Glomerular visceral epithelial cell (primary cell): ENCODE data around the gene SLC29A2.

Source experiments
- DNase-seq: peaks from one replicate; pipeline ENCODE4 v3.0.0-alpha.2; 2016; ENCODE audit errors: extremely low spot score

The SLC29A2 gene, protein sequence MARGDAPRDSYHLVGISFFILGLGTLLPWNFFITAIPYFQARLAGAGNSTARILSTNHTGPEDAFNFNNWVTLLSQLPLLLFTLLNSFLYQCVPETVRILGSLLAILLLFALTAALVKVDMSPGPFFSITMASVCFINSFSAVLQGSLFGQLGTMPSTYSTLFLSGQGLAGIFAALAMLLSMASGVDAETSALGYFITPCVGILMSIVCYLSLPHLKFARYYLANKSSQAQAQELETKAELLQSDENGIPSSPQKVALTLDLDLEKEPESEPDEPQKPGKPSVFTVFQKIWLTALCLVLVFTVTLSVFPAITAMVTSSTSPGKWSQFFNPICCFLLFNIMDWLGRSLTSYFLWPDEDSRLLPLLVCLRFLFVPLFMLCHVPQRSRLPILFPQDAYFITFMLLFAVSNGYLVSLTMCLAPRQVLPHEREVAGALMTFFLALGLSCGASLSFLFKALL

GRCh38 chr11:66371627-66372415 is at the start of gene SLC29A2:
TSS of gene SLC29A2 (minus strand) at chr11:66371760. CDS start at chr11:66371591, 169 bp downstream.
- peak; percentile 31 for DNase-seq

GRCh38 chr11:66420671-66421476 is 49.3 kb upstream of the SLC29A2 start, which contains the start of gene NPAS4:
TSS of gene NPAS4 (plus strand) at chr11:66421035. CDS start at chr11:66421180, 145 bp downstream.
- DNase-seq = no peak

DNA sequence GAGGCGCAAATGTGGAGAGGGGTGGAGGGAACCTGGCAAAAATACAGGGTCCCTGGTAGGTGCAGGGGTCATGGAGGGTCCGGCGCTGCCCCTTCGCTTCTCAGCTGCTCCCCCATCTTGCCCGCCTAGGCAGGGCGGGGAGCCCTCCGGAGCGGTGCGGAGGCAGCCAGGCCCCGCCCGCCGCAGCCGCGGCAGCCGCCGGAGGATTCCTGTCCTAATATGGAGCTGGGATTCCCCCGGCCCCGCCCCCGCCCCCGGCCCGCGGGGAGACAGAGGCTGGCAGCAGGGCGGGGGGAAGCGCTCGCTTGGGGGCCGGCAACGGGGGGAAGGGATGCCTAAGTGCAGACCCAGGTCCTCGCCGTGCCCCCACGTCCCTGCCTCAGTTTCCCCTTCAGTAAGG is 48.3 kb upstream of the SLC29A2 start:
- no peak for DNase-seq

DNA sequence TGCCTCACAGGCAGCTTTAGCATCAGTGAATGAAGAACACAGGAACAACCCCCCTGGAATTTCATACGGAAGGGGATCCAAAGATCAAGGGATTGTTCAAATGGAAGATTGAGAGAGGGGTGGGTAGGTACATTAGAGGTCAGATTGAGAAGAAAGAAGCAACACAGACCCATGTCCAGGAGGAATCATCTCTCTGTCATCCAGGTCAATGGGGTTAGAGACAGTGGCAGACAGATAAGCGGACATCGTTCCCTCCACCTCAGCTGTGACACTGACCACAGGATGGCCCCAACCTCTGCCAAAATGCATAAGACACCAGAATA is 47.4 kb upstream of the SLC29A2 start:
- no peak for DNase-seq

DNA sequence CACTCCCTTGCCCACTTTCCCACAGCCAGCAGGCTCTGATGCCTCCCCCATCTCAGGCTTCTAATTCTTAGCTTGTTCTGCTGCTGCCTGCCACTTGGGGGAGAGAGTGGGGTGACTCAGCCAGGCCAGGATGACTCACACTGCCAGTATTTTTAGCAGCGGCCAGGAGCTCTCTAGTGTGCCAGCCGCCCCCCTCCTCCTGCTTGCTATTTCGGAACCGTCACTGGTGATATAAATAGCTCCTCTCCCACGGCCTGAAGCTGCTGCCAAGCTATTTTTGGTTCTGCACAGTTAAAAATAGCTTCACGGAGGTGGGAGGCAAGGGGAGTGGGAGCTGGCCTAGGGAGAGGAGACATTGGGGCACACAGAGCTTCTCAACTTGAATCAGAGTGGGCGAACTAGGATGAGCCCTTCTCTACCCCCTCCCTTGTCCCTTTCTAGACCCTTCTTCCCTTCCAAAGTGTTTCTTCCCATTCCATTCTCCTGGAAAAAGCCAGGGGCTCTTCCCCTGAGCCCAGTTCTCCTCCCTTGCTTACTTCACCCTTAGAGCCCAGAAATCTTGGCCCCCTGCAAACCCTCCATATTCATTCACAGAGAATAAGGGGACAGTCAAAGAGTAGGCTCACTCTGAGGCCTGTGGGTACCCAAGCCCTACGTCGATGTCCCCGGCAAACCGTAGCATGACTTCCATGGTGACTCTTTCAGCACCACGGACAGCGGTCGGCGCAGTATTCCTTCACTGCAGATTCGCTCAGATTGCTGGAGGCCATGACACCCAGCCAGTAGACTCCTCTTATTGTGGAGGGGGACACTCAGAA is 46.8 kb upstream of the SLC29A2 start:
- DNase-seq = peak; percentile 86

GRCh38 chr11:66417000-66417399 is 45.4 kb upstream of the SLC29A2 start:
- no peak for DNase-seq

DNA sequence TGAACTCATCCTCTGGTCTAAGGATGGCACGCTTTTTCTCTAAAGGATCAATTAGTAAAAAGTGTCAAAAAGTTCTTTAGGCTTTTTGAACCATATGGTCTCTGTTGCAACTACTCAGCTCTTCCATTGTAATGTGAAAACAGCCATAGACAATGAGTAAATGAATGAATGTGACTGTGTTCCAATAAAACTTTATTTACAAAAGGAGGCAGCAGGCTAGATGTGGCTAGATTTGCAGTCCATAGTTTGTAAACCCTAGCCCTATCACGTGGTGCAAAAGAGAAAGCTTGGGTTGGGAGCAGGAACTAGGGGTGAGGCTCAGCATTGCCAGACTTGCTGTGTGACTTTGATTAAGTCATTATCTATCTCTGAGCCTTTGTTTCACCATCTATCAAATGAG is 43.9 kb upstream of the SLC29A2 start:
- DNase-seq = no peak

- no peak for DNase-seq
Measured at GRCh38 chr11:66414120-66414934, 42.8 kb upstream of the SLC29A2 start.

GRCh38 chr11:66413167-66413566 is 41.6 kb upstream of the SLC29A2 start:
- DNase-seq = no peak

GRCh38 chr11:66412110-66412509 is 40.5 kb upstream of the SLC29A2 start:
- no peak for DNase-seq

DNA sequence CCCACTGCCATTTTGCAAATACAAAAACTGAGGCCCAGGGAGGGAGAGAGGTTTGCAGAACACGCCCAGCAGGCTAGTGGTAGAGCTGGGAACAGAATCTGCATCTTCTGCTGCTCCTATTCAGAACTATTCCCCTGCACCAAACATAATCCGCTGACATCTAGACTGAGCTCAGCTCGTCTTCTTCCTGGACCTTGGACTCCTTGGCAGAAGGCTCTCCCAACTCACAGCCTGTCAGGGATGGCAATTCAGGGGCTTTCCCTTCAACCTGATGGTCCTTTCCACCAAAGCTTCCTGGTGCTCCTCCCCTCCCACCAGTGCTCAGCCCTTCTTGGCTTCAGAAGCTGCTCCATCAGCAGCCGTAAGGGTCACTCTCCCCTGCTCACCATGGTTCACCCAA is 39.8 kb upstream of the SLC29A2 start:
- DNase-seq = no peak

GRCh38 chr11:66410191-66410590 is 38.6 kb upstream of the SLC29A2 start:
- DNase-seq = no peak

GRCh38 chr11:66409226-66409625 is 37.7 kb upstream of the SLC29A2 start:
- no peak for DNase-seq

DNA sequence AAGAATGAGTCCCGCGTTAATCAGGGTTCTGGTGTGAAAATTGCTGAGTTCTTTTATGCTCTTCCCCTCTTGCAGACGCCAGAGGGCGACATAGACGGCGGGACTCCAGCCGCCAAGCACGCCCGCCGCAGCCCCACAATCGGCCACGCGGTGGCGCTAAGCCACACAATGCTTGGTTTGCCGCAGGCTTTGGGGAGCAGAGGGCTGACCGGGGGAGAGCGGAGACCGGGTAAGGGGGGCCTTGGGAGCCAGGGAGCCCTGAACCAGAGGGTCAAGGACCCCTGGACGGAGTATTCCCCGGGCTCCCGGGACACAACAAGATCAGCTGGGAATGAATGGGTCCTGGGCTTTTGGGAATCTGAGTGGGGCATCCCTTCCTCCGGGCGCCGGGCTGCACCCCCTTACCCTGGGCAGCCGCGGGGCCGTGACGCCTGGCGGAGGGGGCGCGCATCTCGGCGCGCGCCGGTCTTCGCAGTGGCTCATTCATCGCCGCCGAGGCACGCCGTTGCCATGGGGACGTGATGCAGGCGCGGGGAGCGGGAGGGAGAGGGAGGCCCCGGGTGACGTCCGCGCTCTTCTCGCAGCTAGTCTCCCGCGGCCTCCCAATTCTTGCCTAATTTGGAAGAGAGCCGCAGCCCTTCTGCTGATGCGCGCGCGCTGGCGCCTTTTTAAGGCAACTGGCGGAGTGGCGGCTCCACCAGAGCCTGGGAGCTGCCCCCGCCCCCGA is 37.1 kb upstream of the SLC29A2 start:
- peak; percentile 84 for DNase-seq

DNA sequence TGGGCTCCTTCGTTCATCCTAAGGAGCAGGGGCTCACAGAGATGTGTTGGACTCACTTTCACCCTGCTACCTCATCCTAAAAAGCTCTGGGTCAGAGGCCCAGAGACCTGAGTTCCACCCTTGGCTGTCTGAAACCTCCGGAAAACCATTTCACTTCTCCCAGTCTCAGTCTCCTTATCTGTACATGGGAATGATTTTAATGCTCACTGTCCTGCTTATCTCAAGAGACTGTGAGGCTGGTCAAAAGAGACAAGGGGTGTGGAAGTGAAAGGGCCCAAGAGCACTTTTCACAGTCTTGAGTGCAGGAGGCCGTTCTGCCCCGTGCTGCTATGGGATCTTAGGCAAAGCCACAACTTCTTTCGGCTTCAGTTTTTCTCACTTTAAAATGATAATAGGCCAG is 36.1 kb upstream of the SLC29A2 start:
- no peak for DNase-seq

DNA sequence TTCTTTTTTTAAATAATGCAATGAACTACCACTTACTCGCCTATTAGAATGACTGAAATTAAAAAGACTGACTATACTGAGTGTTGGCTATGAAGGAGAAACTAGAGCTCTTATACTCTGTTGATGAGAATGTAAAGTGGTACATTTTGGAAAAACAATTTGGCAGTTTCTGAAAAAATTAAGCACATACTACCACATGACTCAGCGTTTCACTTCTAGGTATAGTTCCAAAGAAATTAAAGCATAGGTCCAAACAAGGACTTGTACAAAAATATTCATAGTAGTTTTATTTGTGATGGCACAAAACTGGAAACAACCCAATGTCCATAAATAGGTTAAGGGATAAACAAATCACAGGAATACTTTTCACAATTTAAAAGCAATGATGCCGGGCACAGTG is 22.4 kb upstream of the SLC29A2 start:
- DNase-seq = no peak

GRCh38 chr11:66391322-66391721 is 19.8 kb upstream of the SLC29A2 start:
- no peak for DNase-seq

DNA sequence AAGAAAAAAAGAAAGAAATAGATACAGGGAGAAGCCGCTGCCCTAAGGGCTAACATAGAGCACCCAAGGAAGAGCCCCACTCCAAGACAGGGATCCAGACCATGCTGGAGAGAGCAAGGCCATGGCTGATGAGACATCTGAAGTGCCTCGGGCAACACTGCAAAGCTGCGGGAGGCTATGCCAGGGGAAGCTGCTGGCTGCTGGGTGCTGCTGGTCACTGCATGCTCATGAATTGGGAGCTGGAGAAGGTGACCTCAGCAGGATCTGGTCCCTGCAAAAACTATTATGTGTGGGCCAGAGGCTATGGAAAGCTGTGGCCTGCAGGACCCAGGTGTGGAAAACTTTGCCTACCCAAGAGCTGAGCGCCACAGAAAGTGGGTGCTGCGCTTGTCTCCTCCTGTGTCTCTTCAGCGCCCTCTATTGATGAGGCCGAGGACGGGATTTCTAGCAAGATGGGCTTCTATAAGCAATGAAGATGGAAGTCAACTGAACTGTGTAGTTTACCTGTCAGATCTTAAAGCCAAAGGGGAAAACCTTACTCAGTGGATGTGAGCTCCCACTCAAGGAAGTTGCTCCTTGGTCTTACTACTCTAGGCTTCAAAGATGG is 17.3 kb upstream of the SLC29A2 start:
- DNase-seq = peak; percentile 64
